AG10803 (cell line): ENCODE data around the gene CCDC141.
"Not testable (repeated sequence)": the region's sequence is repeated elsewhere in the genome, so short reads cannot be mapped to it uniquely, and the experiment has no call there.

Source experiments
- DNase-seq: peaks from one replicate; pipeline ENCODE4 v3.0.0; 2010; ENCODE audit warnings: low read depth
- H3K4me3 ChIP-seq: 2 replicates; pipeline ENCODE4 v1.5.1; 2011; ENCODE audit warnings: mild to moderate bottlenecking, low read length, control low read depth
- CTCF ChIP-seq: conservative IDR thresholded peaks from 2 replicates; pipeline ENCODE4 v1.5.1; 2011; ENCODE audit warnings: mild to moderate bottlenecking, low read length, control low read depth, inconsistent platforms

CCDC141 gene

GRCh38 chr2:178994264-178994663 lies 55.7 kb downstream of the CCDC141 start:
- TF ChIP-seq CTCF, result no peak
- no peak for DNase-seq
- H3K4me3 ChIP-seq, result no peak overlapping the region

GRCh38 chr2:178993788-178994187 lies 56.1 kb downstream of the CCDC141 start:
- DNase-seq, result no peak
- no peak for TF ChIP-seq CTCF

GRCh38 chr2:178992719-178993118 lies 57.2 kb downstream of the CCDC141 start:
- TF ChIP-seq CTCF, result peak; percentile 13; the same call in 1 of the 2 replicates
- not testable (repeated sequence) for H3K4me3 ChIP-seq, DNase-seq

More at GRCh38 chr2:178993788-178994187, 56.1 kb downstream of the CCDC141 start:
- no peak overlapping the region for H3K4me3 ChIP-seq

GRCh38 chr2:178990533-178991241 lies 59.2 kb downstream of the CCDC141 start:
- no peak overlapping the region for H3K4me3 ChIP-seq
- DNase-seq, result no peak
- TF ChIP-seq CTCF, result no peak

- DNase-seq, H3K4me3 ChIP-seq: not testable (repeated sequence)
Measured at GRCh38 chr2:178989424-178989823, 60.5 kb downstream of the CCDC141 start.

- H3K4me3 ChIP-seq, DNase-seq: not testable (repeated sequence)
Measured at GRCh38 chr2:178982652-178983051, 67.3 kb downstream of the CCDC141 start.

GRCh38 chr2:178980815-178981214 lies 69.1 kb downstream of the CCDC141 start:
- DNase-seq, result no peak
- no peak for TF ChIP-seq CTCF

GRCh38 chr2:178978667-178979066 lies 71.3 kb downstream of the CCDC141 start:
- DNase-seq, result no peak
- H3K4me3 ChIP-seq, result no peak overlapping the region
- TF ChIP-seq CTCF, result no peak

More at GRCh38 chr2:178980815-178981214, 69.1 kb downstream of the CCDC141 start:
- H3K4me3 ChIP-seq, result no peak overlapping the region
